Activated CD4-positive, alpha-beta memory T cell treated with anti-CD3 and anti-CD28 coated beads for 36 hours (primary cell): ENCODE results near the gene HEATR9. TPM values are rescaled to one million over a fixed set of nuclear protein-coding genes. Genes with fewer than 3 reads are reported as not detected.

ENCODE experiments used
- CTCF ChIA-PET: fragments of 350-600 bp; sonication (Branson Sonifier 250); formaldehyde crosslinking; loops from one replicate; lab custom pipeline; 2021; ENCODE audit warnings: antibody characterized with exemption, inconsistent platforms; lab: Charles Lee
- POLR2A ChIA-PET: fragments of 350-600 bp; sonication (Branson Sonifier 250); formaldehyde crosslinking; loops from one replicate; lab custom pipeline; 2021; ENCODE audit warnings: antibody characterized with exemption; lab: Charles Lee
- DNase-seq: peaks from one replicate; pipeline ENCODE4 v3.0.0-alpha.2; 2020
- H3K27ac Mint-ChIP-seq: one replicate; pipeline ENCODE4 v1.8.0; 2021; ENCODE audit warnings: mixed read lengths
- H3K27me3 Mint-ChIP-seq: one replicate; pipeline ENCODE4 v1.8.0; 2021; ENCODE audit warnings: mixed read lengths
- H3K36me3 Mint-ChIP-seq: one replicate; pipeline ENCODE4 v1.8.0; 2021; ENCODE audit warnings: mixed read lengths
- H3K4me1 Mint-ChIP-seq: one replicate; pipeline ENCODE4 v1.8.0; 2021; ENCODE audit warnings: low read depth, mixed read lengths
- H3K4me3 Mint-ChIP-seq: one replicate; pipeline ENCODE4 v1.8.0; 2021; ENCODE audit warnings: mild to moderate bottlenecking, mixed read lengths
- H3K9me3 Mint-ChIP-seq: one replicate; pipeline ENCODE4 v1.8.0; 2021; ENCODE audit warnings: mixed read lengths
- intact Hi-C: fragments of 100-400 bp; cut with micrococcal nuclease; formaldehyde crosslinking; loops from one replicate; pipeline ENCODE4 v1.15.1; 2023
- total RNA-seq, 2 experiments: library from RNA; stranded (reverse); gene quantifications; one replicate each; pipeline ENCODE4 v1.2.3, GENCODE V29; 2021

The HEATR9 gene, protein sequence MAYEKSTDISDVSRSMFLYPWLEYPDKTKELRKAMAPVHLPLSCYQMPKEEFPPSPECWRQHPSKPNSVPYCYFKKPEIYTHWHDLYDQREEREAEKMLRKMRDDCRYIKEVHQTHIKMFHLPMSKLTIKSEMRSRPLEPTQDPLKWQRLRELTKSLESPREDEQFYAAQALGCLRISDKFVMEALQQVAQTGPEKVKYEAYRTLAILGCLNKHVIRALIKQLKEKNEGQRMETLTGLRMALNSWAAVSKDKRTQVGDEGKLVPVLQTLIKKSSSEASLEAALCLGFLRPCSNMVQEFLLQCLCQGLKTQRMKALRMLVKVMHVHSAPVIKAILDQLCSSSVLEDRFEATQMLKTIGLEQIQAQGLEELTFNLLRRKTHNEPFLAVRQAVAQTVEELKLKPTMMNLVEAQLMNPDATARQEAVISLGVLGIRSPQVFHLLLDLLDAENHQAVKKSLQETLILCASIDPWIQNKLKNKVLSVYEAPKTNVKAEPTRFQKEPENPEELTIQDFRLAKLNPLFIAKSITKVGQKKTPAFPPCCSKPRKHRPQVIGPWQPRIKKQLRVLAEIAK
- under 1 TPM; 0.24 to 0.27 TPM for total RNA-seq

DNA sequence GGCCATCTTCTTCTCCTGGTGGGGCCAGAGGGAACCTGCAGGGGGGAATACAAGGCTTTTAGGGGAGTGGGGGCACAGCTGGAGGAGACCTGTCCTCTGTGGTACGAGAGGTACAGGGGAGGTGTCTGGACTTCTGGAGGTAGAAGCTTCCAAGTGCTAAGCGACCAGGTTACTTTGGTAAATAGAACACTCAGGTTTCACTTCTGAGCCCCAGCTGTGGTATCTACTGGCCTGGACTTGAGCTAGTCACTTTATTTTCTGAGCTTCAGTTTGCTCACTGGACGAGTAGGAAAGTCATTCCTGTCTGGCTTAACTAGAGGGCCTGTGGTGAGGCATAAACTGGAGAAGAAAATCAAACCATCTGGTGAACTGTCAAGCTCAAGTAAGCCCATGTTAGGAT, at the start of gene HEATR9:
Gene HEATR9 (minus strand): TSS at position 155 of the 400 bp plus-strand sequence. CDS start 149 bp downstream, at position 6.
- Mint-ChIP-seq H3K27me3 (no peaks in the 10 kb centered on the region), H3K4me3 (no peak within 1 kb of the TSS), H3K4me1 (peaks cover 19% of the 10 kb centered on the region), H3K27ac (no peak within 1 kb of the TSS), H3K9me3 (no peaks in the 10 kb centered on the region), H3K36me3 (peaks cover 5% of the 10 kb centered on the region)
- ChIA-PET CTCF (no interaction called here), POLR2A (interaction anchor here (1.0 kb wide), 1 partner anchor 11 kb away, joined by 3 read pairs; the partner anchor contains the start of gene CCL5)
- no peak for DNase-seq
- intact Hi-C loops: no loop called here

DNA sequence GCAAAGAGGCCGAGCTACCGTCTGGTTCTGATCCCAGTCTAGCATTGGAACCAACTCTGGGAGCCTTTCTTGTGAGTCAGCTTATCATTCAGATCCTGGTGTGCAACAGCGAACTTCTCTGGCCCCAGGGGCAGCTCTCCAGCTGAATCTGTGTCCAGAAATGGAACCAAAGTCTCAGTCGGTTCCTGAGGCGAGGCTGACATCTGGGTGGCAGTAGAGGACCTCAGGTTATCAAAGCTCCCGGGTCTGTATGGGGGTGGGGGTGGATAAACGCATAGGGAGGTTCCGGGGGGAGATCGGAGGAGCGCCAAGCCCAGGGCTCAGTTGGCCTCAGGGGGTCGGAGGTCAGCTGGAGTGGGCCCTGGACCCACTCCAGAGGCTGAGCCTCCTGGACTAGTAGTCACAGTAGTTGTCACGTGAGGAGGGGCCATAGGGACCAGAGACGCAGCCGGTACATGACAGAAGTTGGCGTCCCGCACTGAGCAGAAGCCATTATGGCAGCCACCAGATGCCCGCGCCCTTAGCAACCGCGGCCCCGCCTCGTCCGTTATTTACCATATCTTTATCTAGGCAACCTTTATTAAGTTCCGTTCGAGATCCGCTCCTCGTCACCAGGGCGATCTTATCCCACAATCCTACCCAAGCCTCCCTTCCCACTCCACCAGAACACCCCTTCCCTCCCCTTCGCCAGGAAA, 49.0 kb upstream of the HEATR9 start:
- Mint-ChIP-seq H3K27ac (no peak overlapping the region), H3K9me3 (no peaks in the 10 kb centered on the region), H3K36me3 (no peaks in the 10 kb centered on the region), H3K4me1 (peaks cover 5% of the 10 kb centered on the region), H3K4me3 (no peak overlapping the region), H3K27me3 (no peaks in the 10 kb centered on the region)
- intact Hi-C loops: loop anchor here (10.0 kb wide), 1 partner anchor 63 kb away; no protein-coding TSS in a partner anchor
- no peak for DNase-seq
- CTCF ChIA-PET: interaction anchor here (0.7 kb wide), 1 partner anchor 30 kb away, joined by 3 read pairs; no protein-coding TSS in a partner anchor
- POLR2A ChIA-PET: no interaction called here

DNA sequence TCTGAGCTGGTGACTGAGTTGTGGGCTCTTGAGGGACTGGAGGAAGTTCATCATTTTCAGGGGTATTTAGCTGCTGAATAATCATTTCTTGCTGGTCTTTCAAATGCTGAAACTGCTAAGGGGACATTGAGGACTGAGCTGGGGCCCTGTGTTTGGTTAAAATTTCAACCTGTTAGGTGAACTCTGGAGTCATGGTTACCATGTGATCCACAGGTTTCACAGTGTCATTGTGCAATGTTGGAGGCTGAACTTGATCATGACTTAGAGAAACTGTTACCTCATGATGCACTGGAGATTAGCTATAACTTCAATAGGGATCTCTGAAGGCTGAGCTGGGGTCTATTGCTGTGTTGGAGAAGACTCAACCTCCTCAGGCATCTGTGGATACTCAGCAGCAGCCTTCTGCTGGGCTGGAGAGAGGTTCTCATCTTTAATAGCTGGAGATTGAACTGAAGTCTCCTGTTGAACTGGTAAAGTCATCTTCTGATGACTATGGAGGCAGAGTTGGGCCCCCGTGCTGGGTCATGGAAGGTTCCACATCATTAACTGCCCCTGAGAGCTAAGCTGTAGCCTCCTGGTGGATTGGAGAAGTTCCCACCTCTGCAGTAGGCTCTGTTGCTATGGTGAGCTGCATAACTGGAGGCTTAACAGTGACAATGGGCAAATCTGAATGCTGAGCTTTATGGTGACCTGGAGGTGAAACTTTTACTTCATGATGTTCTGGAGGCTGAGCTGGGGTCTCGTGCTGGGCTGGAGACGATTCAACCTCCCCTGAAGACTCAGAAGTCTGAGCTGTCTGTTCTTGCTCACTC, 46.7 kb upstream of the HEATR9 start:
- H3K4me1 Mint-ChIP-seq: peaks cover 5% of the 10 kb centered on the region
- no peak overlapping the region for H3K27ac Mint-ChIP-seq
- H3K36me3 Mint-ChIP-seq: no peaks in the 10 kb centered on the region
- H3K27me3 Mint-ChIP-seq: no peaks in the 10 kb centered on the region
- H3K9me3 Mint-ChIP-seq: no peaks in the 10 kb centered on the region
- intact Hi-C loops: loop anchor here (10.0 kb wide), 1 partner anchor 61 kb away; no protein-coding TSS in a partner anchor
- POLR2A ChIA-PET: no interaction called here
- H3K4me3 Mint-ChIP-seq: no peak overlapping the region
- CTCF ChIA-PET: interaction anchor here (1.0 to 1.4 kb wide), 3 partner anchors 151 to 234 kb away, joined by 3 to 4 read pairs (median 3); no protein-coding TSS in a partner anchor
- no peak for DNase-seq

DNA sequence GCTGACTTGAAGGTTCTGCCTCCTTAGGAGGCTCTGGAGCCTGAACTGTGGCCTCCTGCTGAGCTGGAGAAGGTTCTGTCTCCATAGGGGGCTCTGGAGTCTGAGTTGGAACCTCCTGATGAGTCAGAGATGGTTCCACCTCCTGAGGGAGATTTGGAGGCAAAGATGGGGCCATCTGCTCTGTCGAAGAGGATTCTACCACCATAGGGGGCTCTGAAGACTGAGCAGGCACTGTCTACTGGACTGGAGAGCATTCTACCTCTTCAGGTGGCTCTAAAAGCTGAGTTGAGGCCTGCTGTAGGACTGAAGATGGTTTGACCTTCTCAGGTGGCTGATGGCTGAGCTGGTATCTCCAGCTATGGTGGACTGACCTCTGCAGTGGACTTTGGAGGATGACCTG, 45.7 kb upstream of the HEATR9 start:
- DNase-seq: no peak
- H3K9me3 Mint-ChIP-seq: no peaks in the 10 kb centered on the region
- no peak overlapping the region for H3K4me3 Mint-ChIP-seq
- intact Hi-C loops: loop anchor here (10.0 kb wide), 1 partner anchor 60 kb away; no protein-coding TSS in a partner anchor
- no peaks in the 10 kb centered on the region for H3K36me3 Mint-ChIP-seq
- no peaks in the 10 kb centered on the region for H3K4me1 Mint-ChIP-seq
- no peak overlapping the region for H3K27ac Mint-ChIP-seq
- H3K27me3 Mint-ChIP-seq: no peaks in the 10 kb centered on the region
- POLR2A ChIA-PET: no interaction called here
- CTCF ChIA-PET: interaction anchor here (1.0 to 1.4 kb wide), 2 partner anchors 150 to 234 kb away, joined by 3 read pairs; no protein-coding TSS in a partner anchor

DNA sequence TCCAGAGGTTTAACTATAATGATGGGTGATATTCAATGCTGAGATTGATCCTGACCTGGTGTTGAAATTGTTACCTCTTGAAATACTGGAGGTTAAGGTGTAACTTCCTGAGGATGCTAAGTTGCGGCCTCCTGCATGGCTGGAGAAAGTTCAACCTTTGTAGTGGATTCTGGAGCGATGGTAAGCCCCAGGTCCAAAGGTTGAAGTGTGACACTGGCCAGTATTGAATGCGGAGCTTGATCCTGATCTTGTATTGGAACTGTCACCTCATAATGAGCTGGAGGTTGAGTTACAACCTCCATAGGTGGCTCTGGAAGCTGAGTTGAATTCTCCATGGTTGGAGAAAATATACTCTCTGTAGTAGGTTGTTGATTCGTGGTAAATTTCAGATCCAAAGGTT, 44.9 kb upstream of the HEATR9 start:
- POLR2A ChIA-PET: no interaction called here
- CTCF ChIA-PET: interaction anchor here (1.4 kb wide), 1 partner anchor 235 kb away, joined by 3 read pairs; no protein-coding TSS in a partner anchor
- H3K27me3 Mint-ChIP-seq: no peaks in the 10 kb centered on the region
- peaks cover 2% of the 10 kb centered on the region for H3K4me1 Mint-ChIP-seq
- no peaks in the 10 kb centered on the region for H3K36me3 Mint-ChIP-seq
- intact Hi-C loops: loop anchor here (10.0 kb wide), 1 partner anchor 59 kb away; no protein-coding TSS in a partner anchor
- no peak for DNase-seq
- H3K27ac Mint-ChIP-seq: no peak overlapping the region
- no peaks in the 10 kb centered on the region for H3K9me3 Mint-ChIP-seq
- H3K4me3 Mint-ChIP-seq: no peak overlapping the region

DNA sequence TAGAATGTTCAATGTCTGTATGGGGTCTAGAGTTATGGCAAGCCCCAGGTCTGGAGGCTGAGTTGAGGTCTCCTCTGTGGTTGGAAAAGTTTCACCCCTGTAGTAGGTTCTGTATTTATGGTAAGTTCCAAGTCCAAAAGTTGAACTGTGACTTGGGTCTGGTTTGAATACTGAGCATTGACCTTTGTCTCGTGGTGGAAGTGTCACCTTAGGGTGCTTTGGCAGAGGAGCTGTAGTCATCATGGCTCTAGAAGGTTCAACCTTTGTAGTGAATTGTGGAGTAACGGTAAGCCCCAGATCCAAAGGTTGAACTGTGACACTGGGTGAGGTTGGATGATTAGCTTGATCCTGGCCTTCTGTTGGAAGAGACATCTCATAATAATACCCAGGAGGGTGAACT, 44.3 kb upstream of the HEATR9 start:
- no peaks in the 10 kb centered on the region for H3K27me3 Mint-ChIP-seq
- peaks cover 2% of the 10 kb centered on the region for H3K4me1 Mint-ChIP-seq
- intact Hi-C loops: loop anchor here (10.0 kb wide), 1 partner anchor 58 kb away; no protein-coding TSS in a partner anchor
- H3K4me3 Mint-ChIP-seq: no peak overlapping the region
- ChIA-PET CTCF (no interaction called here), POLR2A (no interaction called here)
- H3K9me3 Mint-ChIP-seq: no peaks in the 10 kb centered on the region
- H3K36me3 Mint-ChIP-seq: no peaks in the 10 kb centered on the region
- no peak overlapping the region for H3K27ac Mint-ChIP-seq
- DNase-seq: no peak

DNA sequence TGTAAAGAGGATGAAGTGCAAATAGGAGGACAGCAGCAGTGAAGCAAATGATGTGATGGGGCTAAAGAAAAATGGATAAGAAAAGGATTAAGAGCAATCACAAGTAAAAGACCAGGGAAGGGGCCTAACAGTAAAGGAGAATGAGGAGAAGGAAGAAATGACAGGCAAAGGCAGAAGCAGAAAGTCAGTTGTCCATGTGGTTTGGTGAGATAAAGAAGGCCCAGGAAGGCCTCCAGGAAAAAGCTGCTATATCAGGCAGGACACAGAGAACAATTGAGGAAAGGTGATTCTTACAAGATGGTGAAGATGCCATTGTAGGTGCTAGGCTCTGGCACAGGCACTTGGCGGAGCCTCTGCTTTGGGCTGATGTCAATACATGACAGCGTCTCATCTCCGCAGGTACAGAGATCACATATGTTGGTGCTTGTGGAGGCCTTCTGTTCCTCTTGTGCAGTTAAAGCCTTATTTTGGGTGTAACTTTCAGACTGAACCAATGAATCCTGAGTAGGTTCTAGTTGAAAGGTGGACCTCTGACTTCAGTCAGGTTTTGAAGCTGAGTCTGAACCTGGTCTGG, 43.7 kb upstream of the HEATR9 start:
- H3K4me1 Mint-ChIP-seq: peaks cover 2% of the 10 kb centered on the region
- no peak overlapping the region for H3K4me3 Mint-ChIP-seq
- DNase-seq: no peak
- H3K27me3 Mint-ChIP-seq: no peaks in the 10 kb centered on the region
- ChIA-PET POLR2A (no interaction called here), CTCF (no interaction called here)
- intact Hi-C loops: loop anchor here (10.0 kb wide), 1 partner anchor 58 kb away; no protein-coding TSS in a partner anchor
- no peak overlapping the region for H3K27ac Mint-ChIP-seq
- no peaks in the 10 kb centered on the region for H3K9me3 Mint-ChIP-seq
- H3K36me3 Mint-ChIP-seq: no peaks in the 10 kb centered on the region

DNA sequence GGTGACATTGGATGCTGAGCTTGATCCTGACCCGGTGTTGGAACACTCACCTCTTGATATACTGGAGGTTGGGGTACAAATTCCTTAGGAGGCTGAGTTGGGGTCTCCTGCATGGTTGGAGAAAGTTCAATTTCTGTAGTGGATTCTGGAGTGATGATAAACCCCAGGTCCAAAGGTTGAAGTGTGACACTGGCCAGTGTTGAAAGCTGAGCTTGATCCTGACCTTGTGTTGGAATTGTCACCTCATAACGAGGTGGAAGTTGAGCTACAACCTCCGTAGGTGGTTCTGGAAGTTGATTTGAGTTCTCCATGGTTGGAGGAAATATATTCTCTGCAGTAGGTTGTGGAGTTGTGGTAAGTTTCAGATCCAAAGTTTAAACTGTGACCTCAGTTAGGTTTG, 40.7 kb upstream of the HEATR9 start:
- DNase-seq: no peak
- H3K4me1 Mint-ChIP-seq: peaks cover 2% of the 10 kb centered on the region
- H3K27me3 Mint-ChIP-seq: no peaks in the 10 kb centered on the region
- no peaks in the 10 kb centered on the region for H3K36me3 Mint-ChIP-seq
- CTCF ChIA-PET: interaction anchor here (1.5 kb wide), 1 partner anchor 240 kb away, joined by 4 read pairs; no protein-coding TSS in a partner anchor
- H3K4me3 Mint-ChIP-seq: no peak overlapping the region
- no peak overlapping the region for H3K27ac Mint-ChIP-seq
- no peaks in the 10 kb centered on the region for H3K9me3 Mint-ChIP-seq
- intact Hi-C loops: no loop called here
- POLR2A ChIA-PET: interaction anchor here (2.7 kb wide), 1 partner anchor 14 kb away, joined by 7 read pairs; no protein-coding TSS in a partner anchor

DNA sequence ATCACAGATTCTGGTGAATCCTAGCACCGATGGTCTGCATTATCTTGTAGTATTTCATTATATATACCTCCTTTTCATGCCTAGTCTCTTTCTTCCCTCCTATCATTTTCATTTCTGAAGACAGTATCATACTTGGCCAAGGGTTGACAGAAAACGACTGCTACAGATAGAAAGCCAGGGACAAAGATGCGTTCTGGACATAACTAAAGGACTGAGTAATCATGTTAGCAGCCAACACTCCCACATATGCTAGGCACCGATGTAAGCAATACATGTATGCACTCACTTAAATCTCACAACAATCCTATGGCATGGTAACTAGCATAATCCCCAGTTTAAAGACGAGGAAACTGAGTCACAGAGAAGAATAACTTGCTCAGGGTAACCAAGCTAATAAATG, 39.0 kb upstream of the HEATR9 start:
- H3K36me3 Mint-ChIP-seq: no peaks in the 10 kb centered on the region

DNA sequence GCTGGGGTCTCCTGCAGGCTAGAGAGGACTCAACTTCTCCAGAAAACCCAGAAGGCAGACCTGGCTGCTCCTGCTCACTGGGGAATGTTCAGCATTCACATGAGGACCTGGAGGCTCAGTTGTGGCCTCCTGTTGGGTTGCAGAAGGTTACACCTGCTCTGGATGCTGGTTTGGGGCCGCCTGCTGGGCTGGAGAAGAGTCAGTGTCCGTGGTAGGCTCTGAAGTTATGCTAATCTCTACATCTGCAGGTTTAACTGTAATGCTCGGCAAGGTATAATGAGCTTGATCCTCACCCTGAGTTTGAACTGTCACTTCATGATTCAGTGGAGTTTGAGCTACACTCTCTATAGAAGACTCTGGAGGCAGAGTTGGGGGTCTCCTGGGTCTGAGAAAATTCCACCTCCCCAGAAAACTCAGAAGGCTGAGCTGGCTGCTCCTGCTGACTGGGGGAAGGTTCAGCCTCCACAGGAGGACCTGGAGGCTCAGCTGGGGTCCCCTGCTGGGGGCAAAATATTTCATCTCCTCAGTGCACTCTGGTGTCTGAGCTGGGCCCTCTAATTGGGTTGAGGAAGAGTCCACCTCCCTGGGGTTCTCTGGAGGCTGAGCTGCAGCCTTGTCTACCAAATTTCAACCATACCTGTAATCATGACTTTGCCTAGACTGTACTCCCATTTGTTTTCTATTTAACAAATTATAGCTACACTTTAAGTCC, 38.4 kb upstream of the HEATR9 start:
- ChIA-PET POLR2A (interaction anchor here (0.6 to 2.7 kb wide), 2 partner anchors 11 to 277 kb away, joined by 3 to 7 read pairs; no protein-coding TSS in a partner anchor), CTCF (interaction anchor here (0.7 to 1.0 kb wide), 3 partner anchors 35 to 1300 kb away, joined by 3 to 4 read pairs (median 3); no protein-coding TSS in a partner anchor)
- Mint-ChIP-seq H3K27ac (no peak overlapping the region), H3K36me3 (no peaks in the 10 kb centered on the region), H3K9me3 (no peaks in the 10 kb centered on the region), H3K4me3 (no peak overlapping the region), H3K4me1 (peaks cover 4% of the 10 kb centered on the region), H3K27me3 (no peaks in the 10 kb centered on the region)
- no peak for DNase-seq
- intact Hi-C loops: no loop called here

More for the DNA sequence above, 39.0 kb upstream of the HEATR9 start:
- H3K27me3 Mint-ChIP-seq: no peaks in the 10 kb centered on the region
- CTCF ChIA-PET: interaction anchor here (0.7 to 0.9 kb wide), 3 partner anchors 59 to 1299 kb away, joined by 3 to 4 read pairs (median 3); no protein-coding TSS in a partner anchor
- H3K27ac Mint-ChIP-seq: no peak overlapping the region
- H3K4me3 Mint-ChIP-seq: no peak overlapping the region
- POLR2A ChIA-PET: interaction anchor here (2.7 kb wide), 1 partner anchor 12 kb away, joined by 7 read pairs; no protein-coding TSS in a partner anchor
- intact Hi-C loops: no loop called here
- DNase-seq: no peak
- H3K9me3 Mint-ChIP-seq: no peaks in the 10 kb centered on the region
- H3K4me1 Mint-ChIP-seq: peaks cover 3% of the 10 kb centered on the region
